ENCODE data around the gene TMEM165. TPM values are rescaled to one million over a fixed set of nuclear protein-coding genes. Genes with fewer than 3 reads are reported as not detected.

The TMEM165 gene
- total and polyA plus RNA-seq, 10 donors: 54.3 to 193 (median 121) TPM

DNA sequence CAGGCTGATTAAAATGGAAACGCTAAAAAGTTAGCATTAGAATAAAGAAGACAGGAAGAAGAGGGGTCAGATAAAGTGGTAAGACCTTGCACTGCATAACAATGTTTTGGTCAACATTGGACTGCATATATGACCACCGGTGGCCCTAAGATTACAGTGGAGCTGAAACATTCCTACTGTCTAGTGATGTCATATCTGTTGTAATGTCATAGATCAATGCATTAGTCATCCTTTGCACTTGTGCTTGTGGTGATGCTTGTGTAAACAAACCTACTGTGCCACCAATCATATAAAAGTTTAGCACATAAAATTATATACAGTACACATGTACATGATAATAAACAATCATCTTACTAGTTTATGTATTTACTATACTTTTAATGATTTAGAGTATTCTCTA lies 73.0 kb downstream of the TMEM165 start:
- DNase-seq: no peak
- 71 to 91% (median 84%) methylated on average over 2 of the region's 2 CpGs for WGBS, 5 donors
- peaks cover 0 to 97% (median 27%) of the 10 kb centered on the region in 6 donors for H3K36me3 ChIP-seq
- intact Hi-C loops (cut with DNase I; ENCODE audit: low total_unique reads): no loop called here
- no peaks in the 10 kb centered on the region for H3K27me3 ChIP-seq (replicated peaks in 1 of 7)
- no peak overlapping the region for H3K4me3 ChIP-seq
- no peak for TF ChIP-seq POLR2AphosphoS5 (IDR thresholded peaks at IDR 0.05)
- no peak for TF ChIP-seq POLR2A (IDR thresholded peaks at IDR 0.05)
- no peak for TF ChIP-seq CTCF (IDR thresholded peaks at IDR 0.05 in 8 of 11, conservative IDR thresholded peaks at IDR 0.05 in 3 of 11)
- H3K9me3 ChIP-seq: peaks cover 0 to 15% (median 6%) of the 10 kb centered on the region in 8 donors
- no peaks in the 10 kb centered on the region for H3K4me1 ChIP-seq
- H3K27ac ChIP-seq: no peak overlapping the region

GRCh38 chr4:55469979-55470378 lies 74.2 kb downstream of the TMEM165 start:
- 93 to 100% (median 96%) methylated on average over 1 of the region's 1 CpG for WGBS, 5 donors
- Histone ChIP-seq H3K4me3 (no peak overlapping the region), H3K36me3 (peaks cover 0 to 99% (median 33%) of the 10 kb centered on the region in 6 donors), H3K27me3 (replicated peaks in 1 of 7) (no peaks in the 10 kb centered on the region), H3K27ac (no peak overlapping the region), H3K9me3 (peaks cover 0 to 22% (median 8%) of the 10 kb centered on the region in 8 donors), H3K4me1 (no peaks in the 10 kb centered on the region)
- DNase-seq: no peak
- intact Hi-C loops (cut with DNase I; ENCODE audit: low total_unique reads): no loop called here
- TF ChIP-seq POLR2AphosphoS5 (IDR thresholded peaks at IDR 0.05): no peak
- no peak for TF ChIP-seq CTCF (IDR thresholded peaks at IDR 0.05 in 8 of 11, conservative IDR thresholded peaks at IDR 0.05 in 3 of 11)
- TF ChIP-seq POLR2A (IDR thresholded peaks at IDR 0.05): no peak

Small RNAs within 50 kb of the gene (small RNA-seq; reads per million reads assigned to genes)
- 0 reads per million in 4 donors for gene RF00019

Other genes starting within 250 kb of the TMEM165 start
- 10 to 100 TPM in 1 of 7 donors, 1 to 10 TPM in 6; 2.8 to 11.1 (median 6.2) TPM for gene SRD5A3, start 49.7 kb upstream of the TMEM165 start, total RNA-seq
- 1 to 10 TPM; 4.4 to 7.4 (median 5.7) TPM for gene SRD5A3, start 49.7 kb upstream of the TMEM165 start, polyA plus RNA-seq
- 10 to 100 TPM; 13.8 to 29.4 (median 22.6) TPM for gene CLOCK, start 151.0 kb downstream of the TMEM165 start, total RNA-seq
- 1 to 10 TPM; 1.9 to 5.3 (median 2.4) TPM for gene CLOCK, start 151.0 kb downstream of the TMEM165 start, polyA plus RNA-seq
- not detected for gene PDCL2, start 196.3 kb downstream of the TMEM165 start, total RNA-seq
- gene PDCL2, start 196.3 kb downstream of the TMEM165 start, polyA plus RNA-seq: not detected
- gene NMU, start 240.3 kb downstream of the TMEM165 start, total RNA-seq: 1 to 10 TPM in 1 of 7 donors, not detected in 6; 1.2 TPM
- gene NMU, start 240.3 kb downstream of the TMEM165 start, polyA plus RNA-seq: under 1 TPM in 1 of 3 donors, not detected in 2; 0.09 TPM

Measured in spleen (tissue), 11 donors.